HL-60 (cell line): Measurements from ENCODE around the gene CKS2.

Experiments
- CTCF ChIP-seq: IDR thresholded peaks from one replicate; pipeline ENCODE4 v1.5.1; 2011; ENCODE audit warnings: low read length, control low read depth, inconsistent platforms; ENCODE audit not compliant: insufficient read depth
- POLR2AphosphoS5 ChIP-seq: IDR thresholded peaks from 2 replicates; pipeline ENCODE4 v1.6.1; 2012; ENCODE audit warnings: low read depth
- REST ChIP-seq: IDR thresholded peaks from 2 replicates; pipeline ENCODE4 v1.6.1; 2012; ENCODE audit warnings: low read depth; ENCODE audit not compliant: insufficient replicate concordance

GRCh38 chr9:89325733-89326132 is 14.7 kb downstream of the CKS2 start:
- TF ChIP-seq CTCF (no peak), POLR2AphosphoS5 (no peak), REST (no peak)
